A673 (cell line): ENCODE measurements around the gene FBXW5.

ENCODE experiments used
- CTCF ChIP-seq: fragments of 300-800, 200-600 bp; sonication (generic); conservative IDR thresholded peaks from 2 replicates; pipeline ENCODE4 v1.5.1; 2017; ENCODE audit warnings: low read depth, mild to moderate bottlenecking, antibody characterized with exemption, low read length, moderate library complexity, mixed read lengths
- EZH2 ChIP-seq: fragments of 200-600 bp; sonication (generic); IDR thresholded peaks from 2 replicates; pipeline ENCODE4 v1.6.1; 2017; ENCODE audit warnings: borderline replicate concordance, low read depth, mild to moderate bottlenecking, mixed read lengths, antibody characterized with exemption, low read length; ENCODE audit not compliant: poor library complexity, severe bottlenecking

- TF ChIP-seq CTCF, result no peak
- TF ChIP-seq EZH2, result no peak
Observed at GRCh38 chr9:136939431-136939995, 5.0 kb downstream of the FBXW5 start.
